Right cardiac atrium (tissue), 5 donors: ENCODE results near the gene TNPO2. TPM values are rescaled to one million over a fixed set of nuclear protein-coding genes. Genes with fewer than 3 reads are reported as not detected.
"Not testable (repeated sequence)": the region's sequence is repeated elsewhere in the genome, so short reads cannot be mapped to it uniquely, and the experiment has no call there.

Experiments
- ATAC-seq, 2 donors: fragments of 200-7000 bp; cut with Tn5 transposase; one replicate each; pipeline versions ENCODE4 v1.8.0 to v1.9.1; 2020; ENCODE audit warnings: moderate library complexity in 2 of 2, mild to moderate bottlenecking in 1 of 2
- DNase-seq, 3 donors: peaks; one replicate each; pipeline ENCODE4 v3.0.0-alpha.2; 2020
- H3K27ac ChIP-seq: one replicate; pipeline ENCODE4 v1.5.1; 2013; ENCODE audit warnings: mild to moderate bottlenecking, low read length, control low read depth, moderate library complexity
- H3K27me3 ChIP-seq: one replicate; pipeline ENCODE4 v1.6.1; 2013; ENCODE audit not compliant: control insufficient read depth, insufficient read depth
- H3K4me1 ChIP-seq: one replicate; pipeline ENCODE4 v1.6.1; 2013; ENCODE audit warnings: low read length; ENCODE audit not compliant: control insufficient read depth, insufficient read depth
- H3K4me3 ChIP-seq: one replicate; pipeline ENCODE4 v1.5.1; 2013; ENCODE audit warnings: low read length, control low read depth
- H3K9me3 ChIP-seq: one replicate; pipeline ENCODE4 v1.6.1; 2013; ENCODE audit warnings: low read length; ENCODE audit not compliant: control insufficient read depth
- WGBS: extraction: QIAGEN DNeasy Blood & Tissue Kit; methylation state at CpG from one replicate; pipeline ENCODE4 v1.1.7; 2013; 5-methylcytosine and 5-hydroxymethylcytosine counted together
- intact Hi-C, 4 donors: fragments of 100-400 bp; cut with DNase I; formaldehyde crosslinking; loops; one replicate each; pipeline versions ENCODE4 v1.11.0 to v1.14.0; 2022 to 2023
- polyA plus RNA-seq: library from polyadenylated mRNA; stranded (reverse); fragments of 200-250 nt; gene quantifications from one replicate; pipeline ENCODE4 v1.2.3, GENCODE V29; 2013
- total RNA-seq, 4 donors: library from RNA; stranded (reverse); fragmentation: NEBNext Ultra II Directional; extraction: Animal tissue kit (Norgen Biotek cat#: 25700); gene quantifications; one replicate each; pipeline ENCODE4 v1.2.1, GENCODE V29; 2021
- donor health status: healthy with polysubstance abuse.
- donor health status: DM: no; HTN: yes; CAD: no.
- donor health status: DM: no; HTN: no; CAD: no.
- donor health status: DM: no; HTN: yes; CAD: no; lungs with severe emphysema.
- donor health status: DM: yes; HTN: yes; CAD: no.

Gene TNPO2
- total and polyA plus RNA-seq, 5 donors = 24.8 to 54.6 (median 44.9) TPM

- intact Hi-C loops = no loop called here
- ATAC-seq (peak; percentile 91 to 93), DNase-seq (peak; percentile 75 to 95 (median 91))
- peaks cover 9% of the 10 kb centered on the region for H3K4me1 ChIP-seq
- peak within 1 kb of the TSS; percentile 76 for H3K27ac ChIP-seq
- H3K4me3 ChIP-seq = peak within 1 kb of the TSS; percentile 67
- WGBS = under 1% methylated on average over 29 of the region's 29 CpGs
- no peaks in the 10 kb centered on the region for H3K9me3 ChIP-seq
- H3K27me3 ChIP-seq = no peaks in the 10 kb centered on the region
Measured at GRCh38 chr19:12736995-12737834, 13.5 kb upstream of the TNPO2 start, which contains the start of gene GET3. Gene GET3 (plus strand): TSS chr19:12737497. CDS start chr19:12737506, 9 bp downstream.

GRCh38 chr19:12733369-12734214 lies 9.9 kb upstream of the TNPO2 start:
- H3K4me1 ChIP-seq = peaks cover 9% of the 10 kb centered on the region
- DNase-seq (no peak), ATAC-seq (no peak)
- H3K27ac ChIP-seq = peak overlapping the region; percentile 90
- H3K4me3 ChIP-seq = peak overlapping the region; percentile 96
- intact Hi-C loops = no loop called here
- under 1% methylated on average over 15 of the region's 15 CpGs for WGBS
- H3K9me3 ChIP-seq = no peaks in the 10 kb centered on the region
- no peaks in the 10 kb centered on the region for H3K27me3 ChIP-seq

GRCh38 chr19:12731337-12731736 lies 7.6 kb upstream of the TNPO2 start:
- Histone ChIP-seq H3K27me3 (no peaks in the 10 kb centered on the region), H3K9me3 (no peaks in the 10 kb centered on the region), H3K4me1 (peaks cover under 1% of the 10 kb centered on the region), H3K4me3 (no peak overlapping the region), H3K27ac (no peak overlapping the region)
- intact Hi-C loops = no loop called here
- WGBS = 90% methylated on average over 24 of the region's 24 CpGs
- no peak for ATAC-seq
- DNase-seq = no peak

- Histone ChIP-seq H3K27me3 (no peaks in the 10 kb centered on the region), H3K9me3 (no peaks in the 10 kb centered on the region), H3K27ac (no peak overlapping the region), H3K4me3 (no peak overlapping the region), H3K4me1 (no peaks in the 10 kb centered on the region)
- 73% methylated on average over 3 of the region's 3 CpGs for WGBS
- intact Hi-C loops = no loop called here
- DNase-seq = no peak
- ATAC-seq = no peak
Measured at GRCh38 chr19:12730064-12730463, 6.3 kb upstream of the TNPO2 start.

- H3K9me3 ChIP-seq = no peaks in the 10 kb centered on the region
- no peaks in the 10 kb centered on the region for H3K27me3 ChIP-seq
- intact Hi-C loops = no loop called here
- ATAC-seq (no peak), DNase-seq (no peak)
- H3K4me1 ChIP-seq = no peaks in the 10 kb centered on the region
- no peak overlapping the region for H3K27ac ChIP-seq
- no peak overlapping the region for H3K4me3 ChIP-seq
- 96% methylated on average over 9 of the region's 9 CpGs for WGBS
Measured at GRCh38 chr19:12727745-12728433, 4.2 kb upstream of the TNPO2 start.

- Histone ChIP-seq H3K9me3 (no peaks in the 10 kb centered on the region), H3K4me1 (no peaks in the 10 kb centered on the region), H3K4me3 (no peak overlapping the region), H3K27ac (no peak overlapping the region), H3K27me3 (no peaks in the 10 kb centered on the region)
- intact Hi-C loops = no loop called here
- no peak for ATAC-seq
- 88% methylated on average over 2 of the region's 2 CpGs for WGBS
- no peak for DNase-seq
Measured at GRCh38 chr19:12726988-12727316, 3.2 kb upstream of the TNPO2 start.

- WGBS = 87% methylated on average over 10 of the region's 10 CpGs
- intact Hi-C loops, ATAC-seq: not testable (repeated sequence)
Measured at GRCh38 chr19:12725612-12726011, 1.9 kb upstream of the TNPO2 start.

GRCh38 chr19:12723381-12723640 lies 421 bp downstream of the TNPO2 start:
- H3K9me3 ChIP-seq = no peaks in the 10 kb centered on the region
- no peaks in the 10 kb centered on the region for H3K4me1 ChIP-seq
- WGBS = 2% methylated on average over 7 of the region's 7 CpGs
- H3K4me3 ChIP-seq = peak overlapping the region; percentile 51
- no peak for DNase-seq
- H3K27me3 ChIP-seq = no peaks in the 10 kb centered on the region
- no peak for ATAC-seq
- peak overlapping the region; percentile 52 for H3K27ac ChIP-seq
- intact Hi-C loops = no loop called here

More at GRCh38 chr19:12725612-12726011, 1.9 kb upstream of the TNPO2 start:
- not testable (repeated sequence) for H3K4me3 ChIP-seq, H3K27ac ChIP-seq, DNase-seq, H3K4me1 ChIP-seq, H3K27me3 ChIP-seq, H3K9me3 ChIP-seq

- H3K27me3 ChIP-seq = no peaks in the 10 kb centered on the region
- WGBS = 1% methylated on average over 32 of the region's 32 CpGs
- ATAC-seq (peak; percentile 92 to 93), DNase-seq (peak; percentile 98 to 99 (median 98))
- intact Hi-C loops = no loop called here
- peak overlapping the region; percentile 99 for H3K4me3 ChIP-seq
- no peaks in the 10 kb centered on the region for H3K4me1 ChIP-seq
- peak overlapping the region; percentile 84 for H3K27ac ChIP-seq
- H3K9me3 ChIP-seq = no peaks in the 10 kb centered on the region
Measured at GRCh38 chr19:12722566-12723380, 959 bp downstream of the TNPO2 start.
